IMR-90 (cell line): ENCODE results near the gene EIF4EBP2. TPM values are rescaled to one million over a fixed set of nuclear protein-coding genes. Genes with fewer than 3 reads are reported as not detected.

Source experiments
- ATAC-seq: fragments of 200-7000 bp; cut with Tn5 transposase; 2 replicates; pipeline ENCODE4 v1.9.1; 2020; ENCODE audit warnings: low read depth, mild to moderate bottlenecking, moderate library complexity
- BruUV-seq: library from RNA; stranded (reverse); fragments of 400-500 nt; replicated peaks from 2 replicates; lab custom pipeline; 2021; lab: Mats Ljungman, UMichigan
- CTCF ChIA-PET: fragments of 300-600 bp; formaldehyde crosslinking; extraction: SDS; loops from one replicate; lab custom pipeline; 2021; ENCODE audit warnings: antibody characterized with exemption; lab: Yijun Ruan, JAX
- POLR2A ChIA-PET: fragments of 300-600 bp; sonication (Branson Sonifier 250); formaldehyde crosslinking; loops from one replicate; lab custom pipeline; 2022; ENCODE audit warnings: antibody characterized with exemption; ENCODE audit not compliant: unreplicated experiment; lab: Charles Lee
- DNase-seq: peaks from one replicate; pipeline ENCODE4 v3.0.0; 2013
- H2AFZ ChIP-seq: replicated peaks from 2 replicates; pipeline ENCODE3; 2013; ENCODE audit warnings: low read length, mild to moderate bottlenecking; ENCODE audit not compliant: poor library complexity
- H2AK5ac ChIP-seq: 2 replicates; pipeline ENCODE4 v1.6.1; 2013; ENCODE audit warnings: low read depth, low read length, inconsistent platforms
- H2AK9ac ChIP-seq: replicated peaks from 2 replicates; pipeline ENCODE3; 2013; ENCODE audit warnings: mild to moderate bottlenecking, low read depth, low read length, moderate library complexity; ENCODE audit not compliant: poor library complexity
- H2BK120ac ChIP-seq: 2 replicates; pipeline ENCODE4 v1.6.1; 2013; ENCODE audit warnings: low read depth, low read length, inconsistent platforms
- H2BK15ac ChIP-seq: 3 replicates; pipeline ENCODE4 v1.6.1; 2013; ENCODE audit warnings: low read depth, low read length, inconsistent platforms
- H2BK20ac ChIP-seq: 2 replicates; pipeline ENCODE4 v1.6.1; 2013; ENCODE audit warnings: low read depth, mild to moderate bottlenecking, inconsistent platforms, low read length, moderate library complexity
- H2BK5ac ChIP-seq: 2 replicates; pipeline ENCODE4 v1.6.1; 2013; ENCODE audit warnings: mild to moderate bottlenecking, low read depth, low read length, inconsistent platforms; ENCODE audit not compliant: poor library complexity, severe bottlenecking
- H3K14ac ChIP-seq: replicated peaks from 2 replicates; pipeline ENCODE4 v1.6.1; 2013; ENCODE audit warnings: low read depth, low read length, inconsistent platforms
- H3K18ac ChIP-seq: 2 replicates; pipeline ENCODE4 v1.6.1; 2013; ENCODE audit warnings: low read depth, low read length, control low read depth
- H3K23ac ChIP-seq: 2 replicates; pipeline ENCODE4 v1.6.1; 2013; ENCODE audit warnings: low read depth, low read length, inconsistent platforms
- H3K27ac ChIP-seq: 2 replicates; pipeline ENCODE4 v1.5.1; 2013; ENCODE audit warnings: mild to moderate bottlenecking, control low read depth, low read length; ENCODE audit not compliant: insufficient read depth
- H3K27me3 ChIP-seq: 2 replicates; pipeline ENCODE4 v1.6.1; 2013; ENCODE audit warnings: low read length; ENCODE audit not compliant: control insufficient read depth, insufficient read depth
- H3K36me3 ChIP-seq: 2 replicates; pipeline ENCODE4 v1.6.1; 2013; ENCODE audit warnings: low read length, mixed read lengths; ENCODE audit not compliant: control insufficient read depth, insufficient read depth
- H3K4ac ChIP-seq: 2 replicates; pipeline ENCODE4 v1.6.1; 2013; ENCODE audit warnings: low read depth, low read length, inconsistent platforms
- H3K4me1 ChIP-seq: 2 replicates; pipeline ENCODE4 v1.6.1; 2013; ENCODE audit warnings: low read length, mixed read lengths; ENCODE audit not compliant: control insufficient read depth, insufficient read depth
- H3K4me2 ChIP-seq: 2 replicates; pipeline ENCODE4 v1.6.1; 2013; ENCODE audit warnings: low read depth, mild to moderate bottlenecking, control low read depth, low read length, moderate library complexity
- H3K4me3 ChIP-seq: 2 replicates; pipeline ENCODE4 v1.5.1; 2013; ENCODE audit warnings: low read depth, mild to moderate bottlenecking, control low read depth, low read length, moderate library complexity; ENCODE audit not compliant: insufficient read depth
- H3K56ac ChIP-seq: 2 replicates; pipeline ENCODE4 v1.6.1; 2013; ENCODE audit warnings: low read length, inconsistent platforms; ENCODE audit not compliant: insufficient read depth; ENCODE audit errors: extremely low read depth
- H3K79me1 ChIP-seq, 2 experiments: 2 replicates each; pipeline ENCODE4 v1.6.1; 2013; ENCODE audit warnings: low read length in 2 of 2, inconsistent platforms in 1 of 2, low read depth in 1 of 2
- H3K9ac ChIP-seq: 2 replicates; pipeline ENCODE4 v1.6.1; 2013; ENCODE audit warnings: low read depth, low read length, control low read depth
- H3K9me1 ChIP-seq: 2 replicates; pipeline ENCODE4 v1.6.1; 2013; ENCODE audit warnings: low read length, inconsistent platforms; ENCODE audit not compliant: insufficient read depth
- H3K9me3 ChIP-seq: 2 replicates; pipeline ENCODE4 v1.6.1; 2013; ENCODE audit warnings: low read length; ENCODE audit not compliant: control insufficient read depth, insufficient read depth
- H4K20me1 ChIP-seq: 2 replicates; pipeline ENCODE4 v1.6.1; 2013; ENCODE audit warnings: low read length, inconsistent platforms; ENCODE audit not compliant: insufficient read depth
- H4K5ac ChIP-seq: 2 replicates; pipeline ENCODE4 v1.6.1; 2013; ENCODE audit warnings: mild to moderate bottlenecking, low read depth, low read length, control low read depth
- H4K8ac ChIP-seq, 2 experiments: 2 replicates each; pipeline ENCODE4 v1.6.1; 2013; ENCODE audit warnings: low read depth in 2 of 2, low read length in 2 of 2, control low read depth in 1 of 2, inconsistent platforms in 1 of 2
- H4K91ac ChIP-seq: 2 replicates; pipeline ENCODE4 v1.6.1; 2013; ENCODE audit warnings: low read depth, low read length, inconsistent platforms; ENCODE audit not compliant: insufficient read depth
- CEBPB ChIP-seq: IDR thresholded peaks from 2 replicates; pipeline ENCODE4 v1.6.1; 2012; ENCODE audit warnings: low read depth, low read length, improper control_type of control experiment
- CHD1 ChIP-seq: IDR thresholded peaks from 2 replicates; pipeline ENCODE4 v1.6.1; 2012; ENCODE audit warnings: low read depth, low read length, improper control_type of control experiment
- RAD21 ChIP-seq: IDR thresholded peaks from 2 replicates; pipeline ENCODE4 v1.6.1; 2012; ENCODE audit warnings: low read length, improper control_type of control experiment
- WGBS, 2 experiments: methylation state at CpG; one replicate each; pipeline versions ENCODE4 v1.1.5 to v1.1.7; 2013; ENCODE audit warnings: missing lambda C conversion rate in 2 of 2; ENCODE audit not compliant: insufficient read length in 1 of 2; ENCODE audit errors: extremely low coverage in 2 of 2; 5-methylcytosine and 5-hydroxymethylcytosine counted together
- dilution Hi-C: fragments of 300-500 bp; cut with HindIII; formaldehyde crosslinking; loops from one replicate; pipeline ENCODE4 v1.14.3; 2018; ENCODE audit warnings: low sequenced_read_pairs; ENCODE audit not compliant: unreplicated experiment
- in situ Hi-C: fragments of 300-500 bp; cut with MboI; formaldehyde crosslinking; loops from 3 replicates; pipeline ENCODE4 v1.14.3; 2019; ENCODE audit warnings: low sequenced_read_pairs, inconsistent platforms, mixed read lengths
- intact Hi-C: fragments of 100-400 bp; cut with micrococcal nuclease; formaldehyde crosslinking; loops from 2 replicates; pipeline ENCODE4 v1.10.0; 2022
- polyA plus RNA-seq, 3 experiments: library from polyadenylated mRNA; depleted of rRNA; stranded (reverse); fragments of >200 nt; gene quantifications; 2 replicates each; pipeline ENCODE4 v1.2.3, GENCODE V29; 2012; ENCODE audit warnings: low replicate concordance in 1 of 3
- total RNA-seq: library from RNA; depleted of rRNA; stranded (reverse); fragments of >200 nt; gene quantifications from 2 replicates; pipeline ENCODE4 v1.2.3, GENCODE V29; 2012

The EIF4EBP2 gene
- total and polyA plus RNA-seq, 2 of the 4 experiments (the other 2 are of a cell fraction): 13.7 to 15.6 TPM

- no peak overlapping the region for H2BK5ac ChIP-seq
- no peak overlapping the region for H2AK5ac ChIP-seq
- no peak overlapping the region for H3K4me3 ChIP-seq
- peaks cover 9% of the 10 kb centered on the region; the same call in 1 of the 2 replicates for H3K9me1 ChIP-seq
- intact Hi-C loops (no loop called here), dilution Hi-C loops (no loop called here), in situ Hi-C loops (no loop called here)
- H3K79me1 ChIP-seq: peaks cover 0 to 4% of the 10 kb centered on the region in 2 experiments; a peak in 1 of 4 replicates
- TF ChIP-seq CHD1 (no peak), CEBPB (peak; percentile 58), RAD21 (no peak)
- H3K9ac ChIP-seq: no peak overlapping the region
- no TSS peak for BruUV-seq
- no CpG with 5 or more reads among the region's 2 CpGs for WGBS, 2 experiments
- no peaks in the 10 kb centered on the region; the same call in 1 of the 2 replicates for H3K36me3 ChIP-seq
- no peak overlapping the region for H3K27ac ChIP-seq
- no peak overlapping the region for H4K5ac ChIP-seq
- no peak overlapping the region for H3K14ac ChIP-seq
- H2AFZ ChIP-seq: no peak overlapping the region
- no peak overlapping the region for H3K56ac ChIP-seq
- peaks cover 6% of the 10 kb centered on the region for H3K4me1 ChIP-seq
- H4K20me1 ChIP-seq: no peaks in the 10 kb centered on the region
- DNase-seq (no peak), ATAC-seq (no peak)
- H3K23ac ChIP-seq: no peak overlapping the region
- CTCF ChIA-PET: no interaction called here
- H2BK120ac ChIP-seq: no peak overlapping the region
- no peak overlapping the region for H2AK9ac ChIP-seq
- no peaks in the 10 kb centered on the region for H3K9me3 ChIP-seq
- no peak overlapping the region for H2BK15ac ChIP-seq
- POLR2A ChIA-PET: no interaction called here
- no peak overlapping the region for H2BK20ac ChIP-seq
- no peak overlapping the region for H3K4me2 ChIP-seq
- no peak overlapping the region for H4K8ac ChIP-seq
- H3K4ac ChIP-seq: no peak overlapping the region
- no peak overlapping the region for H4K91ac ChIP-seq
- no peak overlapping the region for H3K18ac ChIP-seq
- H3K27me3 ChIP-seq: no peaks in the 10 kb centered on the region
These were observed 33.2 kb upstream of the EIF4EBP2 start for GRCh38 chr10:70370766-70371165.
